Ishikawa (cell line): Measurements from ENCODE around the gene RBPMS2.

ENCODE experiments used
- EP300 ChIP-seq: IDR thresholded peaks from 2 replicates; pipeline ENCODE4 v1.6.1; 2012; ENCODE audit warnings: borderline replicate concordance
- FOXM1 ChIP-seq: IDR thresholded peaks from 2 replicates; pipeline ENCODE4 v1.6.1; 2012; ENCODE audit warnings: low read depth, borderline replicate concordance
- TAF1 ChIP-seq: IDR thresholded peaks from 2 replicates; pipeline ENCODE4 v1.6.1; 2012; ENCODE audit warnings: low read depth, mild to moderate bottlenecking
- USF1 ChIP-seq: IDR thresholded peaks from 2 replicates; pipeline ENCODE4 v1.6.1; 2012
- YY1 ChIP-seq: IDR thresholded peaks from 2 replicates; pipeline ENCODE4 v1.6.1; 2012; ENCODE audit warnings: low read depth
- TF ChIP-seq, protein P1 (sequence below): IDR thresholded peaks from 2 replicates; pipeline ENCODE4 v1.6.1; 2012; ENCODE audit warnings: low read depth, mild to moderate bottlenecking

GRCh38 chr15:64717130-64717529, 58.3 kb downstream of the RBPMS2 start:
- no peak for TF ChIP-seq EP300
- TF ChIP-seq, protein P1, sequence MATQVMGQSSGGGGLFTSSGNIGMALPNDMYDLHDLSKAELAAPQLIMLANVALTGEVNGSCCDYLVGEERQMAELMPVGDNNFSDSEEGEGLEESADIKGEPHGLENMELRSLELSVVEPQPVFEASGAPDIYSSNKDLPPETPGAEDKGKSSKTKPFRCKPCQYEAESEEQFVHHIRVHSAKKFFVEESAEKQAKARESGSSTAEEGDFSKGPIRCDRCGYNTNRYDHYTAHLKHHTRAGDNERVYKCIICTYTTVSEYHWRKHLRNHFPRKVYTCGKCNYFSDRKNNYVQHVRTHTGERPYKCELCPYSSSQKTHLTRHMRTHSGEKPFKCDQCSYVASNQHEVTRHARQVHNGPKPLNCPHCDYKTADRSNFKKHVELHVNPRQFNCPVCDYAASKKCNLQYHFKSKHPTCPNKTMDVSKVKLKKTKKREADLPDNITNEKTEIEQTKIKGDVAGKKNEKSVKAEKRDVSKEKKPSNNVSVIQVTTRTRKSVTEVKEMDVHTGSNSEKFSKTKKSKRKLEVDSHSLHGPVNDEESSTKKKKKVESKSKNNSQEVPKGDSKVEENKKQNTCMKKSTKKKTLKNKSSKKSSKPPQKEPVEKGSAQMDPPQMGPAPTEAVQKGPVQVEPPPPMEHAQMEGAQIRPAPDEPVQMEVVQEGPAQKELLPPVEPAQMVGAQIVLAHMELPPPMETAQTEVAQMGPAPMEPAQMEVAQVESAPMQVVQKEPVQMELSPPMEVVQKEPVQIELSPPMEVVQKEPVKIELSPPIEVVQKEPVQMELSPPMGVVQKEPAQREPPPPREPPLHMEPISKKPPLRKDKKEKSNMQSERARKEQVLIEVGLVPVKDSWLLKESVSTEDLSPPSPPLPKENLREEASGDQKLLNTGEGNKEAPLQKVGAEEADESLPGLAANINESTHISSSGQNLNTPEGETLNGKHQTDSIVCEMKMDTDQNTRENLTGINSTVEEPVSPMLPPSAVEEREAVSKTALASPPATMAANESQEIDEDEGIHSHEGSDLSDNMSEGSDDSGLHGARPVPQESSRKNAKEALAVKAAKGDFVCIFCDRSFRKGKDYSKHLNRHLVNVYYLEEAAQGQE, result no peak
- no peak for TF ChIP-seq FOXM1
- no peak for TF ChIP-seq TAF1
- no peak for TF ChIP-seq USF1
- TF ChIP-seq YY1, result no peak
